Activated naive CD8-positive, alpha-beta T cell treated with anti-CD3 and anti-CD28 coated beads for 36 hours (primary cell): ENCODE data around the gene HOXA5. TPM values are rescaled to one million over a fixed set of nuclear protein-coding genes. Genes with fewer than 3 reads are reported as not detected.

Experiments
- DNase-seq: peaks from one replicate; pipeline ENCODE4 v3.0.0; 2021
- H3K27ac Mint-ChIP-seq: one replicate; pipeline ENCODE4 v1.8.0; 2022; ENCODE audit warnings: mild to moderate bottlenecking, moderate library complexity, mixed read lengths
- H3K27me3 Mint-ChIP-seq: one replicate; pipeline ENCODE4 v1.8.0; 2022; ENCODE audit warnings: mild to moderate bottlenecking, mixed read lengths
- H3K36me3 Mint-ChIP-seq: one replicate; pipeline ENCODE4 v1.8.0; 2021; ENCODE audit warnings: mild to moderate bottlenecking, mixed read lengths
- H3K4me1 Mint-ChIP-seq: one replicate; pipeline ENCODE4 v1.8.0; 2021; ENCODE audit warnings: mixed read lengths
- H3K4me3 Mint-ChIP-seq: one replicate; pipeline ENCODE4 v1.8.0; 2022; ENCODE audit warnings: mild to moderate bottlenecking, moderate library complexity, mixed read lengths
- H3K9me3 Mint-ChIP-seq: one replicate; pipeline ENCODE4 v1.8.0; 2022; ENCODE audit warnings: mixed read lengths
- total RNA-seq, 2 experiments: library from RNA; stranded (reverse); gene quantifications; one replicate each; pipeline ENCODE4 v1.2.3, GENCODE V29; 2021

The HOXA5 gene
- total RNA-seq, 2 experiments from 2014 or later: not detected

- no peaks in the 10 kb centered on the region for H3K9me3 Mint-ChIP-seq
- H3K27me3 Mint-ChIP-seq: peaks cover 66% of the 10 kb centered on the region
- H3K36me3 Mint-ChIP-seq: peaks cover 1% of the 10 kb centered on the region
- no peak overlapping the region for H3K27ac Mint-ChIP-seq
- H3K4me1 Mint-ChIP-seq: peaks cover 3% of the 10 kb centered on the region
- no peak for DNase-seq
- H3K4me3 Mint-ChIP-seq: no peak overlapping the region
Measured at GRCh38 chr7:27141923-27142579, 1.4 kb downstream of the HOXA5 start.

GRCh38 chr7:27141137-27141922 is 2.2 kb downstream of the HOXA5 start:
- Mint-ChIP-seq H3K4me1 (peaks cover 4% of the 10 kb centered on the region), H3K27ac (no peak overlapping the region), H3K4me3 (no peak overlapping the region), H3K36me3 (peaks cover 1% of the 10 kb centered on the region), H3K27me3 (peaks cover 64% of the 10 kb centered on the region), H3K9me3 (no peaks in the 10 kb centered on the region)
- DNase-seq: no peak

- DNase-seq: no peak
- peaks cover 1% of the 10 kb centered on the region for H3K36me3 Mint-ChIP-seq
- no peaks in the 10 kb centered on the region for H3K9me3 Mint-ChIP-seq
- peaks cover 64% of the 10 kb centered on the region for H3K27me3 Mint-ChIP-seq
- H3K4me1 Mint-ChIP-seq: peaks cover 5% of the 10 kb centered on the region
- H3K4me3 Mint-ChIP-seq: no peak overlapping the region
- no peak overlapping the region for H3K27ac Mint-ChIP-seq
Measured at GRCh38 chr7:27140126-27140857, 3.2 kb downstream of the HOXA5 start.

- no peak for DNase-seq
- peaks cover 70% of the 10 kb centered on the region for H3K27me3 Mint-ChIP-seq
- no peak overlapping the region for H3K4me3 Mint-ChIP-seq
- no peaks in the 10 kb centered on the region for H3K9me3 Mint-ChIP-seq
- no peak overlapping the region for H3K27ac Mint-ChIP-seq
- H3K36me3 Mint-ChIP-seq: peaks cover 1% of the 10 kb centered on the region
- peaks cover 11% of the 10 kb centered on the region for H3K4me1 Mint-ChIP-seq
Measured at GRCh38 chr7:27139334-27140125, 4.0 kb downstream of the HOXA5 start.

GRCh38 chr7:27138985-27139333 is 4.5 kb downstream of the HOXA5 start:
- H3K27ac Mint-ChIP-seq: no peak overlapping the region
- DNase-seq: no peak
- H3K4me1 Mint-ChIP-seq: peaks cover 17% of the 10 kb centered on the region
- H3K9me3 Mint-ChIP-seq: no peaks in the 10 kb centered on the region
- no peak overlapping the region for H3K4me3 Mint-ChIP-seq
- H3K36me3 Mint-ChIP-seq: peaks cover 1% of the 10 kb centered on the region
- H3K27me3 Mint-ChIP-seq: peaks cover 70% of the 10 kb centered on the region

- H3K4me1 Mint-ChIP-seq: peaks cover 20% of the 10 kb centered on the region
- H3K36me3 Mint-ChIP-seq: peaks cover 1% of the 10 kb centered on the region
- H3K27ac Mint-ChIP-seq: no peak overlapping the region
- H3K27me3 Mint-ChIP-seq: peaks cover 73% of the 10 kb centered on the region
- no peak for DNase-seq
- H3K9me3 Mint-ChIP-seq: no peaks in the 10 kb centered on the region
- no peak overlapping the region for H3K4me3 Mint-ChIP-seq
Measured at GRCh38 chr7:27138472-27138871, 5.0 kb downstream of the HOXA5 start.

GRCh38 chr7:27137640-27138315 is 5.7 kb downstream of the HOXA5 start:
- Mint-ChIP-seq H3K4me3 (no peak overlapping the region), H3K27ac (no peak overlapping the region), H3K9me3 (no peaks in the 10 kb centered on the region), H3K36me3 (peaks cover 1% of the 10 kb centered on the region), H3K4me1 (peaks cover 20% of the 10 kb centered on the region), H3K27me3 (peaks cover 76% of the 10 kb centered on the region)
- no peak for DNase-seq

GRCh38 chr7:27134392-27134791 is 9.1 kb downstream of the HOXA5 start:
- H3K9me3 Mint-ChIP-seq: no peaks in the 10 kb centered on the region
- no peaks in the 10 kb centered on the region for H3K36me3 Mint-ChIP-seq
- no peak for DNase-seq
- H3K27ac Mint-ChIP-seq: no peak overlapping the region
- H3K4me3 Mint-ChIP-seq: no peak overlapping the region
- peaks cover 20% of the 10 kb centered on the region for H3K4me1 Mint-ChIP-seq
- H3K27me3 Mint-ChIP-seq: peaks cover 79% of the 10 kb centered on the region

- Mint-ChIP-seq H3K27ac (no peak overlapping the region), H3K4me3 (no peak overlapping the region)
Measured at GRCh38 chr7:27133409-27134231, 9.9 kb downstream of the HOXA5 start.

GRCh38 chr7:27132978-27133377 is 10.5 kb downstream of the HOXA5 start:
- H3K36me3 Mint-ChIP-seq: no peaks in the 10 kb centered on the region
- H3K4me1 Mint-ChIP-seq: peaks cover 20% of the 10 kb centered on the region
- H3K27me3 Mint-ChIP-seq: peaks cover 77% of the 10 kb centered on the region
- no peaks in the 10 kb centered on the region for H3K9me3 Mint-ChIP-seq
- no peak overlapping the region for H3K4me3 Mint-ChIP-seq
- no peak overlapping the region for H3K27ac Mint-ChIP-seq
- no peak for DNase-seq

More at GRCh38 chr7:27133409-27134231, 9.9 kb downstream of the HOXA5 start:
- H3K36me3 Mint-ChIP-seq: no peaks in the 10 kb centered on the region
- peaks cover 82% of the 10 kb centered on the region for H3K27me3 Mint-ChIP-seq
- no peak for DNase-seq
- peaks cover 20% of the 10 kb centered on the region for H3K4me1 Mint-ChIP-seq
- no peaks in the 10 kb centered on the region for H3K9me3 Mint-ChIP-seq

- Mint-ChIP-seq H3K27me3 (peaks cover 77% of the 10 kb centered on the region), H3K27ac (no peak overlapping the region), H3K36me3 (no peaks in the 10 kb centered on the region), H3K9me3 (no peaks in the 10 kb centered on the region), H3K4me1 (peaks cover 18% of the 10 kb centered on the region), H3K4me3 (no peak overlapping the region)
- DNase-seq: no peak
Measured at GRCh38 chr7:27132214-27132613, 11.3 kb downstream of the HOXA5 start.

- peaks cover 72% of the 10 kb centered on the region for H3K27me3 Mint-ChIP-seq
- H3K36me3 Mint-ChIP-seq: no peaks in the 10 kb centered on the region
- H3K9me3 Mint-ChIP-seq: no peaks in the 10 kb centered on the region
- no peak for DNase-seq
- H3K27ac Mint-ChIP-seq: no peak overlapping the region
- peak overlapping the region; percentile 60 for H3K4me3 Mint-ChIP-seq
- peaks cover 16% of the 10 kb centered on the region for H3K4me1 Mint-ChIP-seq
Measured at GRCh38 chr7:27131390-27131819, 12.1 kb downstream of the HOXA5 start.

GRCh38 chr7:27130540-27131389 is 12.7 kb downstream of the HOXA5 start, which contains the start of gene HOXA4:
HOXA4 (minus strand) TSS chr7:27130757; CDS start chr7:27130733, 24 bp downstream.
- peak within 1 kb of the TSS; percentile 60 for H3K4me3 Mint-ChIP-seq
- peaks cover 66% of the 10 kb centered on the region for H3K27me3 Mint-ChIP-seq
- H3K27ac Mint-ChIP-seq: no peak within 1 kb of the TSS
- H3K36me3 Mint-ChIP-seq: no peaks in the 10 kb centered on the region
- no peaks in the 10 kb centered on the region for H3K9me3 Mint-ChIP-seq
- peak; percentile 80 for DNase-seq
- peaks cover 16% of the 10 kb centered on the region for H3K4me1 Mint-ChIP-seq
